ENCODE measurements around the gene CD276.
"Not testable (repeated sequence)": the region's sequence is repeated elsewhere in the genome, so short reads cannot be mapped to it uniquely, and the experiment has no call there.

CD276 gene

DNA sequence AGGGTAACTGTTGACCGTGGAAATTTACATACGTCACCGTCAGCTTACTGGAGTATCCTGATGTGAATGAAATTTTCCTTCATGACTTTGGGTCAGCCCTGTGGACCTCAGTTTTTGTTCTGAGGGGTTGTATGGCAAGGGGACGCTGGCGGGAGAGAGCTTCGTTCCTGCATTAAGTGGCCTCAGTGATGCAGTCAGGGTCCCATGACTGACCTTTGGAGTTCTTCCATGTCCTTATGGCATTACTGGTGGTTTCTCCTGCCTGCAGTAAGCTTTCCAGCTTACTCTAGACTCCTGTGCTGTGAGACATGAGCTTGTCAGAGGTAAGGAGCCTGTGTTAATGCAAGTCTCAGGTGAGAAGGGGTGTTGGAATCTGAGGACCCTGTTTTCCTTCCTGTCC, 1.8 kb downstream of the CD276 start:
- no peak for DNase-seq

DNA sequence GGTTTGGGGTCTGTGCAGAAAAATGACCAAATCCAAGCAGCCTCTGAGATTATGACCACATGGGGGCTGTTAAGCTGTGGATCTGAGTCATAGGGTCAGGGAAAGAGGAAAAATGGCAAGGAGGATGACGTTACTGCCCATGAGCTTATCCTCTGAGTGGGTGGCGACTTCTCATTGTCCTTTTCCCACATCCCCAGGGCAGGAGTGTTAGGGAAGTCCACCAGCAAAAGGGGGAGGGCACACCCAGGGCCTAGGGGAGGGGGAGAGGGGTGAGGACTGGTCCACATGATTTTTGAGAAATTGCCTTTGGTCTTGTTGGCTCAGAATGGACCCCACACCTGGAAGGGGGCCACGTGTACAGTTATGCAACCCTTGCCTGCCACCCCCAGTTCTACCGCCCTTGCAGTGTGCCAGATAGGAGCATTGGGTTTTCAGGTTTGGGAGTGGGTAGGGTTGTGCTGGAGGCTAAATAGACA, 2.6 kb downstream of the CD276 start:
- DNase-seq: no peak

DNA sequence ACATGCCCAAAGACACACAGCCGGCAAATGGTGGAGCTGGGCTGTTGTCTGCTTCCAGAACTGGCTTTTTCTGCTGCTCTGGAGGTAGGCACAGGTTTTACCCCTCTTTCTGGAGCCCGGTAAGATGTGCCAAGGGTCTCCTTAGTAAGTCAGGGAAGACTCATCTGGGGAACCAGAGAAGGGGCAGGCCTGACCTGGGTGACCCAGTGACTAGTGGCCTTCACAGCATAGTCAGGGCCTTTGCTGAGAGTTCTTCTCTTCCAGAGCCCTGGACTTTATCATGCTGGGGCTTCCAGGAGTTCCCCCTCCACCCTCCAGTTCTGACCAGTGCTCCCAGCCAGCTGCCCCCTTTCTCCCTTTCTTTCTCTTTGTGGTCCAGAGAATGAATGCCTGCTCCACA, 3.2 kb downstream of the CD276 start:
- DNase-seq: no peak

DNA sequence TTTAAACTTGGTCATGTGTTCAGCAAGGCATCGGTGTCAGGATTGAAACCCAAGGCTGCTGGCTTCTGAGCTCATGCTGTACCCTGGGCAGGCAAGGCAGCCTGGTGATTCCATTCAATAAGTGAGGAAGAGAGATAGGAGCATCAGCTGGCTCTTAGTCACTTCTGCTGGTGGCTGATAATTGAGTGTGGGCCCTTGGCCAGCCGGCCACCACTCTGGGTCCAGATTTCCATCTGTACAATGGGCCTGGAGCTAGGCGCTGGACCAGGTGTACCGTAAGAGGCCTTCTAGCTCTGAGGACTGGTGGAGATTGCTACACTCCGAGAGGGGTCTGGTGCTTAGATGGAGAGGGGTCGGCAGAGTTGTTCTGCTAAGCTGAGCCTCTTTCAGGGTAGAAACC, 4.3 kb downstream of the CD276 start:
- DNase-seq: no peak

DNA sequence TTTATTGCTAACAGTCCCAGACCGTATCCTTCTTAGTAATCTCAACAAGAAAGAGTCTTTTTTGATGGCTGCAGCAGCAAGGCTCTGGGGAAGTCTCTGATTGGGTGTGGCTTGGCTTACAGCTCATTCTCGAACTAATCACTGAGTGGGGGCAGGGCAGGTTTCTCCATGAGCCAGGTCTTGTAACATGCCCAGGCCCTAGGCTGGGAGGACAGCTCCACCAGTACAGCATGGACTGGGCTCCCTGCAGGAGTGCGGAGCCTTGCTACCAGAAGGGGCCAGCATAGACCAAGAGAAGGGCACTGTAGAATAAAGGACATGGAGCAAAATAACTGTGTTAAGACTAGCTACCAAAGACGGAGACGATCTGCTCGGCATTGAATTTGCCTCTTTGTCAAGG, 7.2 kb downstream of the CD276 start:
- DNase-seq: no peak

DNA sequence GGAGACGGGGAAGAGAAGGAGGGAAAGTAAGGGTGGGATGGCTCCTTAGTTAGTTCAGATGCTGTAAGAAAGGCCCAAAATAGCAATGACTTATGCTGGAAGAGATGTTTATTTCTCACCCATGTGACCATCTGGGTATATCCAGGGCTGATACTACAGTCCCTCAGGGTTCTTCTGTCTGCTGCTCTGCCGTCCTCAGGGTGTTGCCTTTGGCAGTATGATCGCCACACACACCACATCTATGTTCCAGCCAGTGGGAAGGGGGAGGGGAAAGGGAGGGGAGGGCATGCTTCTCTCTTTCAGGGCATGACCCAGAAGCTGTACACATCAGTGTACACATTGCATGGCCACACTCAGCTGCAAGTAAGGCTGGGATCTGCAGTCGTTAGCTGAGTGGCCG, 10.2 kb downstream of the CD276 start:
- no peak for DNase-seq

DNA sequence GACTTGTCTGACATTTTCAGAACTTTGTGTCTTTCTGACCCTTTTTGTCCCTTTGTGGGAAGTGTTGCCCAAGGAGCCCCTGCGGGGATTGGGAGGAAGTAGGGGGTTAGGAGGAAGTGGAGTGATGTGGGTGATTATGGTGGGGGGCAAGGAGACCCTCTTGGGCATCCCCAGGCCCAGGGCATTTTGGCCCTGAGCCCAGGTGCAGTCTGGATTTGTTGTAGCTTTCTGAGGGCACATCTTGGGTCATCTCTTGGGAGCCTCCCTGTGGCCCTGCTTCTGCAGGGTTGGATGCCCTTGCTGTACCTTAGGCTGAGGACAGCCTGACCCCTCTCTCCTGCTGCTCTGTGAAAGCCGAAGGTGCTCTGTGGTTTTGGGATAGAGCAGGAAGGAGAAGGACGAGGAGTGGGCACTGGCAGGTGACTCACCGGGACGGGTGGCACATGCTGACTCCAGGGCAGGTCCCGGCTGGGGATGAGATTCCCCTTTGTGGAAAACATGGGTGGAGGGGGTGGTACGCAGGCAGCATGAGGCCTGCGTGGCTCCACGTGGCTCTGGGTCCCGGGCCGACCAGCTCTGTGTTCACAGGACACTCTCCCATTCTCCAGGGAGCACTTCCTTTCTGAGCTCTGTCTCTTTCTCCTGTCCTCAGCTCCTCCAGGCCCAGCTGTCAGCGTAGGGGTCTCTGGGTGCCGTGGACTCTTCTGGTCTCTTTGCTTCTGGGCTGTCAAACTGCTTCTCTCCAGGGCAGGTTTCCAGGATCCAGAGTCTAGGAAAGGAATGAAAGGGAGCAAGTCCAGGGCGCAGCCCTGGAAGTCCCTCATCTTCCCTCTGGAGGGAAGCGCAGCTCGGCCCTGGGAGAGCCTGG, 11.8 kb downstream of the CD276 start:
- no peak for DNase-seq

DNA sequence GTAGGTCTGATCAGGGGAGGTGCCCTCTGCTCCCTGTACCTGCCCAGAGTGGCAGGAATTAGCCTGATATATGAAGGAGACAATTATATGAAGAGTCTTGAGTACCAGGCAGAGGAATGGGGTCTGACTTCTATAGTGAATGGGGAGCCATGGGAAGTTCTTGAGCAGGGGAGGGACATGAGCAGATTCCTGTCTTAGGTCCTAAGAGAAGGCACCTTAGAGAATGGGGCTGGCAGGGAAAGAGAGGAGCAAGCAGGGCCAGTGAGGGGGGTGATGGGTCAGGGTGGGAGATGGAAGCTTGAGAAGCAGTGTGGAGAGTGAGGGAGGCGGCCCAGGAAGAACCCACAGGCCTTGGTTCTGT, 12.4 kb downstream of the CD276 start:
- DNase-seq: no peak

DNA sequence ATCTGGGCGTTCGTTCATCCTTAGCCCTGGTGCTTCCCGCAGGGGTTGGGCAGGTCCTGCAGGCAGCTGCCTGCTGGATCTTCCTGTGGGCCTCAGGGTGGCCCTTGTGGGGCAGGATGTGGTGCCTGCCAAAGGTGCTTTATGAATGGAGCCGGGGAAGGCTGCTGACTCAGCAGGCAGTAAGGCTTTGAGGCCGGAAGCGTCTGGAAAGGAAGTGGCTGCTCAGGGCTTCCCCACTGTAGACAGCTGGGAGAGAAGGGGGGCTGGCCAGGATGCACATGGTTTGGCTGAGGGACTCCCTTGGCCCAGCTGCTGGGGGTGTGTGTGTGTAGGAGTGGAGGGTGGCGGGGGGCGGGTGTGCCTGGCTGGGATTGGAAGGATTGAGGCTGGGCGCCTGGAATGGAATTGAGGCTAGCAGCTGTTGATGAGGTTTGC, 12.9 kb downstream of the CD276 start:
- peak; percentile 74 for DNase-seq

DNA sequence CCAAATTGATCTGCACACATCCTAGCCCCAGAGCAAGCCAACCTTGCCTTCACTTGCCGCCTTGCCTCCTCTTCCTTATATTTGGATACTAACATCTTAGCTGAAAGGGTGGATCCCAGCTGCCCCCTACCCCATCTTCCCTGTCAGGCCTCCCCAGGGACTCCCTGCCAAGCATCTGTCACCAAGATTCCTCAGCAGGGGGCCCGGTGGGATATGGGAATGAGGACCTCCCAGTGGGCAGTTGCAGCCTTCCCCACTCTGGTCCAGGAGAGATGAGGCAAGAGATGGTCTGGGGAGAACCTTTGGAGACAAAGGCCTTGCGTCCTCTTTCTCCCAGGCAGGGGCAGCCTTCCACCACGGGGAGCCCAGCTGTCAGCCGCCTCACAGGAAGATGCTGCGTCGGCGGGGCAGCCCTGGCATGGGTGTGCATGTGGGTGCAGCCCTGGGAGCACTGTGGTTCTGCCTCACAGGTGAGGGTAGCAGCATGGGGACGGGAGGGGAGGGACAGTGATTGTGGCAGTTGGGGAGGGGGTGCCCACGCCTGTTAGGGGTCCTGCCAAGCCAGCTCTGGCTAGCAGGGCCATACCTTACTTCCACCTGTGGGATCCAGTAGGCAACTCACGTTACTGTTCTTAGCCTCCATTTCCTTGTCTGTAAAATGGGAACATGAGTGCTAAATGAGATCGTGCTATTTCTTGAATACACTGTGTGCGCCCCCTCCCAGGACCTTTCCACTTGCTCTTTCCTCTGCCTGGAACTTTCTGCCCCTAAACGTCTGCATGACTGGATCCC, 15.3 kb downstream of the CD276 start:
- DNase-seq: no peak

DNA sequence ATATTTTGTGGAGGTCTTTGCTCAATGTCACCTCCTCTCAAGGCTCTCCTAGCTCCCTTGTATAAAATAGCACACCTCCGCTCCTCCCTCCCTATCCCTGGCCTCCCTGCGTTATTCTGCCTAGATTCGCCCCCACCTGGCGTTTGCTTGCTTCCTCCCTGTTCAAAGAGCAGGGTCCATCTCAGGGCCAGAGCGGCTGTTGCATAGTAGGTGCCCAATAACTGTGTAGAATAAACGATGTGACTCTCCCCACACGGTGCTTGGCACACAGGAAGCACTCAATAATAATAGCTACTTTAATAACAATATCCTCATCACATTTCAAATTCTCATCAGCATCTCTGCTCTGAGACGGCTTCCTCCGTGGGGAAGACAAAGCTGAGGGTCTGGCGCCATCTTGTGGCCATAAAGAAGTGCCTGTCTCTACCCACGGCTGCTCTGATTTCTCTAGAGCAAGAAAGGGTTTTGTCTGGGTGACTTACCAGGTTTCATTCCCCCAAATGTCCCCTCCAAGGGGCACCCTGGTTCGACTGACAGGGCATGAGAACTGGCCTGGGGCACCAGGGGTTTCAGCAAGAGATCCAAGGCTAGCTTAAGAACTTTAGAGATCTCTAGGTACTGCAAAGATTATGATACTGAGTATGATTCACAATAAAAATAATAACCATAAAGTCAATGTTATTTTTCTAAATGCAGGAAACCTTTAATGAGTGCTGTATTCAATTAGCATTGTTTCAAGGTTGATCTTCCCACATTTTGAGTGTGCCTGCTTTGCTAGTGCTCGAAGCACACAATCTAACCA, 16.1 kb downstream of the CD276 start:
- peak; percentile 53 for DNase-seq

DNA sequence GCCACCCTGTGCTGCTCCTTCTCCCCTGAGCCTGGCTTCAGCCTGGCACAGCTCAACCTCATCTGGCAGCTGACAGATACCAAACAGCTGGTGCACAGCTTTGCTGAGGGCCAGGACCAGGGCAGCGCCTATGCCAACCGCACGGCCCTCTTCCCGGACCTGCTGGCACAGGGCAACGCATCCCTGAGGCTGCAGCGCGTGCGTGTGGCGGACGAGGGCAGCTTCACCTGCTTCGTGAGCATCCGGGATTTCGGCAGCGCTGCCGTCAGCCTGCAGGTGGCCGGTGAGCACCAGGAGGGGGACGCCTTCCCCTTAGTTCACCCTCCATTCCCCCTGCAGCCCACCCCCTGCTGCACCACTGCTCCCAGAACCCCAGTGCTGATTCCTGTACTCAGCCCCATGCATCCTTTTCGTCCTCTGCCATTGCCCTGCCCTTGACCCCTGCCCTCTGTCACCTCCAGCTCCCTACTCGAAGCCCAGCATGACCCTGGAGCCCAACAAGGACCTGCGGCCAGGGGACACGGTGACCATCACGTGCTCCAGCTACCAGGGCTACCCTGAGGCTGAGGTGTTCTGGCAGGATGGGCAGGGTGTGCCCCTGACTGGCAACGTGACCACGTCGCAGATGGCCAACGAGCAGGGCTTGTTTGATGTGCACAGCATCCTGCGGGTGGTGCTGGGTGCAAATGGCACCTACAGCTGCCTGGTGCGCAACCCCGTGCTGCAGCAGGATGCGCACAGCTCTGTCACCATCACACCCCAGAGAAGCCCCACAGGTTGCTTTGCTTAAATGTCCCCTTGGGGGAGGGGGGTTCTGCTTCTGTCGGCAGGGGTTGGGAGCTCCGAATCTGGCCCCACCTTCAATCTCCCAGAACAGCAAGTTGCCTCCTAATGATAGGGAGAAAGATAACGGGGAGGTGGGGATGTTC, 18.4 kb downstream of the CD276 start:
- DNase-seq: not testable (repeated sequence)

DNA sequence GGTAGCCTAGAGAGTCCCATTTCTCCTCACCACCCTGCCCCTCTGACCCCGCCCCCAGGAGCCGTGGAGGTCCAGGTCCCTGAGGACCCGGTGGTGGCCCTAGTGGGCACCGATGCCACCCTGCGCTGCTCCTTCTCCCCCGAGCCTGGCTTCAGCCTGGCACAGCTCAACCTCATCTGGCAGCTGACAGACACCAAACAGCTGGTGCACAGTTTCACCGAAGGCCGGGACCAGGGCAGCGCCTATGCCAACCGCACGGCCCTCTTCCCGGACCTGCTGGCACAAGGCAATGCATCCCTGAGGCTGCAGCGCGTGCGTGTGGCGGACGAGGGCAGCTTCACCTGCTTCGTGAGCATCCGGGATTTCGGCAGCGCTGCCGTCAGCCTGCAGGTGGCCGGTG, 19.4 kb downstream of the CD276 start:
- not testable (repeated sequence) for DNase-seq

DNA sequence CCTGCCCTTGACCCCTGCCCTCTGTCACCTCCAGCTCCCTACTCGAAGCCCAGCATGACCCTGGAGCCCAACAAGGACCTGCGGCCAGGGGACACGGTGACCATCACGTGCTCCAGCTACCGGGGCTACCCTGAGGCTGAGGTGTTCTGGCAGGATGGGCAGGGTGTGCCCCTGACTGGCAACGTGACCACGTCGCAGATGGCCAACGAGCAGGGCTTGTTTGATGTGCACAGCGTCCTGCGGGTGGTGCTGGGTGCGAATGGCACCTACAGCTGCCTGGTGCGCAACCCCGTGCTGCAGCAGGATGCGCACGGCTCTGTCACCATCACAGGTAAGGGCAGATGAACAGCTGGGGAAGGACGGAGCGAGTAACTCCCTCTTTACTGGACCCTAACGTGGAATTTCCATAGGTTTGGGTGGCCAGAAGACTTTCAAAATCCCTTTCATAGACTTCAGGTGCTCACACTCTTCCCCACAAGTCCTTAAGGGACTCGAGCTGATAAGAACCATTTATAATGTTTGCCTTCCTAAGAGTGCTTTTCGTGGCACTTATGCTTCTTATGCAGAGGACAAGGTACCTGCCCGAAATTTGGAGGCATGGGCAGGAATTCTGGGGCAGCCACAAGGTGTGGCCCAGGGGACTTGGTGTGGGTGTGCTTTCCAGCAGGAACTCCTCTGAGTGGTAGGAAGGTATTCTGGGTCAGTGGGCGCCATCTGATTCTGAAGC, 20.1 kb downstream of the CD276 start:
- DNase-seq: not testable (repeated sequence)

DNA sequence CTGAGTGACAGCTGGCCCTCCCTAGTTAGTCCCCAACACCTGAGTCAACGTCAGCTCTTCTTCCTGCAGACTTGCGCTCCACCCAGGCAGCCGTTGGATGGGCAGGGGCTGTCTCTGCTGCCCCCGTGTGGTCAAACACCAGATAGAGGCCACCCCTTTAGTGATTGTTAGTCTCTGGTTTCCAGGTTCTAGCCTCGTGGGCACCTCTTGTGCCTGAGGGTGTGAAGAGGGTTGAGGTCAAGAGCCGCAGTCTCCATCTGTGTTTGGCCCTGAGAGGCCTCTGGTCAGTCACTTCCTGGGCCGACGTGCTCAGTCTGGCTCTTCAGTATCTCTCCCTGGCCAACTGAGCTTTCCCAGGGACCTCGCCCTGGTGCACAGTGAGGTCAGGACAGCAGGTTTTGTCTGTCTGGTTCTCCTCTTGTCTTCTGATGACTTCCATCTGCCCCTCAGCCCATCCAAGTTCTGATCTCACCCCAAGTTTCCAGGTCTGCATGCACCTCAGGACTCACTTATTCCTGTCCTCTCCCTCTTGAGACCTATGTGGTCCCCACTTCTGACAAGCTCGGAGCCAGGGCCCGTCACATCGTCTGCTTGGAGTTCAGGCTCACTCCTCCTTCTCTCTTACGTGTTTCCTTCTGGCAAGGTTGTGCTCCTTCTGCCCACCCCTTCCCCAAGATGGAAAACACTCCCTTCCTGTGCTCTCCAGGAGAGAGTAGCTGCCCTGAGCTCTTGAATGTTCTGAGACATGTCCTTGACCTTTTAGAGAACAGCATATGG, 20.9 kb downstream of the CD276 start:
- DNase-seq: peak; percentile 41

DNA sequence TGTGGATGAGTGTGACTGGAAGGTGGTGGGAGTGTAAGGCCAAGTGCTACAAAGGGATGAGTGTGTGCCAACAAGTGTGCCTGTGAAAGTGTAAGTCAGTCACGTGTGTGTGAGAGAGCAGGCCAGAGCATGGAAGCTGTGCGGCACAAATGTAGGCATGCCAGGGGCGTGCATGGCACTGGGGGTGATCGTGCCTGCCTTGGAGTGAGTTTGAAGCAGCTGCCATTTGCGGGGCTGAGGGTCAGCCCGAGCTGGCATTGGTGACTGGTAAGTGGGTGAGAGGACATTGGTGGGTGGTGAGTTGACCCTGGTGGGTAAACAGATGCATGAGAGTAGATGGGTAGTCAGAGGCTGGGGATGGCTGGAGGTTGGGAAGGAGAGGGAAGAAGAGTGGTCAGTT, 24.5 kb downstream of the CD276 start:
- no peak for DNase-seq

DNA sequence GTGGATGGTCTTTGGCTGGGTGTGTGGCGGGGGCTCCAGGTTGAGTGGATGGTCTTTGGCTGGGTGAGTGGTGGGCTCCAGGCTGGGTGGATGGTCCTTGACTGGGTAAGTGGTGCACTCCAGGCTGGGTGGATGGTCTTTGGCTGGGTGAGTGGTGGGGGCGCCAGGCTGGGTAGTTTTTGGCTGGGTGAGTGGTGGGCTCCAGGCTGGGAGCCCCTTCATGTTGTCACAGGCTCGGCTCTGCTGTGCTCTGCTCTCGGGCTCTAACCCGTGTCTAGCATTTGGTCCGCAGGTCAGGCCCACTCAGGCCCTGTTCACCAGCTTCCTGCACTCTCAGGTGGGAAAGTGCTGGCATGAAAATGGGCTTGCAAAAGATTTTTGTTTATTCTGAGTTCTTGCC, 25.1 kb downstream of the CD276 start:
- DNase-seq: no peak

DNA sequence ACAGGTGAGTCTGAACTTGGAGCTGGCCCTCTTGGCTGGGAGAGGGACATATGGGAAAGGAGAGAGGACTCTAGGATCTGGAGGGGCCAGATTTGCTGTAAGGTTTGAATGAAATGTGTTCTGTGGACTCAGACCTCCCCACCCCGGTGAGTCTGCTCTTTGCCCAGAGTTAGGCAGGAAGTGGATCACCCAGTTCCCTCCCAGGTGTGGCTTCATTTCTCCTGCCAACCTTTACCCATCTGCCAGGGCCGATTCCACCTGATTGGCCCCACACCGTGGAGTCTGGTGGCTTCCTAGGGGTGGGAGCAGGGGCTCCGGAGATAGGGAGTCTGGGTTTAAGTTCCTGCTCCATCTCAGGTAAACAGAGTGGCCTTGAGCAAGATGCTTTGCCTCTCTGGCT, 25.5 kb downstream of the CD276 start:
- no peak for DNase-seq

DNA sequence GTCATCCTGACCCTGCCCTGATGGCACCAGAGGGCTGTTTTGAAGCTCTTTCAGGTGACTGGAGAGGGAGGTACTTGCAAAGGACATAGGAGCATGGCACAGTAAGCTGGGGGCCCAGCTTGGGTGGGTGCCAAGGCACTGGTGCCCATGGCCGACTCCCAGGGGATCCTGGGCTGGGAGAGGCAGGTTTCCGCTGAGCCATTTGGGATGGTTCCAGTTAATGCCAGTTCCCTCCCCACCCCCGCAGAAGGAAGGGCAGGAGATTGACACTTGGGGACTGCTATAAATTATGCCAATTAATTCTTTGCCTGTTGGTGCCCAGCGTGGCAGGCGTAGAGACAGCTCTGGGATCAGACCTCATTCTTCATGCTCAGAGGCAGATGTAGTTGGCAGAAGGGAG, 26.1 kb downstream of the CD276 start:
- DNase-seq: no peak

DNA sequence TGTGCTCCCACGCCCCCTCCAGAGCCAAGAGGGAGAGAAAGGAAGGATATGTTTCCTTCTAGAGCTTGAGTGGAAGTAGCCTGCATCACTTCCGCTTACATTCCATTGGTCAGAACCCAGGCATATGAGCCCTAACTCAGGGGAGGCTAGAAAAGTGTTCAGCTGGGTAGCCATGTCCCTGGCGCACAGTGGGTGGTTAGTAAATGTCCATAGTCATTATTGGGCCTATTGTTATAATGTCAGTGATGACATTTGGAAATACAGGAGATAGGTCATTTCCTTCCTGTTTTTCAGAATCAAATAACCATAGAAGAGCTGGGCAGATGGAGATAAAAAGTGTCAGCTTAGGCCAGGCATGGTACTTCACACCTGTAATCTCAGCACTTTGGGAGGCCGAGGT, 27.3 kb downstream of the CD276 start:
- DNase-seq: no peak

DNA sequence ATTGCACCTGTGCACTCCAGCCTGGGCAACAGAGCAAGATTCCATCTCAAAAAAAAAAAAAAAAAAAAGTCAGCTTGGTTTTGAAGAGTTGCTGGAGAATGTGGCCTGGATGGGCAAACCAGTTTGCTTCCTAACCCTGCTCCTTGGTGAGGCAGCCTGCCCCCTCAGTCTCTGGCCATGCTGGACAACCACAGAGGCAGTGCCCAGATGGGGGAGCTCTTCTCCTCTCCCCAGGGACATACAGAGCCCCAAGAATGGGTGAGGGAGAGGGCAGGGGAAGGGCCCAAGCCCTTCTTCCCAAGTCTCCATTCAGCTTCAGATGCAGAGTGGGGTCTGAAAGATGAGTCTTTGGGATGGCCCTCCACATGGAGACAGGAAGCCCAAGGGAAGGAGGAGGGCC, 27.9 kb downstream of the CD276 start:
- no peak for DNase-seq

Data from NCI-H510A treated with DMSO at 0.1 percent for 48 hours (cell line).